ENCODE measurements around the gene KRT15. TPM values are rescaled to one million over a fixed set of nuclear protein-coding genes. Genes with fewer than 3 reads are reported as not detected.

Gene KRT15
- total RNA-seq = 38.1 and 92.7 TPM in 2 replicates

GRCh38 chr17:41518789-41519449 is at the start of gene KRT15:
KRT15 (minus strand) TSS chr17:41518890; CDS start chr17:41518827, 63 bp downstream.

GRCh38 chr17:41505007-41505808 is 13.5 kb downstream of the KRT15 start, which contains the start of gene KRT13:
KRT13 (minus strand) TSS chr17:41505612; CDS start chr17:41505550, 62 bp downstream.

GRCh38 chr17:41489531-41489930 is 29.2 kb downstream of the KRT15 start, which contains the start of gene KRT36:
KRT36 (minus strand) TSS chr17:41489910; CDS start chr17:41489864, 46 bp downstream.

GRCh38 chr17:41481036-41481435 is 37.7 kb downstream of the KRT15 start, which contains the start of gene KRT35:
KRT35 (minus strand) TSS chr17:41481151; CDS start chr17:41481097, 54 bp downstream.

GRCh38 chr17:41466988-41467387 is 51.7 kb downstream of the KRT15 start, which contains the start of gene KRT32:
KRT32 (minus strand) TSS chr17:41467386; CDS start chr17:41467325, 61 bp downstream.

Other genes starting within 250 kb of the KRT15 start
- not detected in 2 replicates for gene KRTAP9-7, start 243.2 kb downstream of the KRT15 start, total RNA-seq
- gene KRTAP29-1, start 216.0 kb downstream of the KRT15 start, total RNA-seq = not detected in 2 replicates
- not detected in 2 replicates for gene KRTAP16-1, start 209.6 kb downstream of the KRT15 start, total RNA-seq
- gene KRTAP17-1, start 203.2 kb downstream of the KRT15 start, total RNA-seq = 0.24 TPM in 1 of 2 replicates, not detected in the other
- under 0.01 TPM in 1 of 2 replicates, not detected in the other for gene KRT33A, start 168.1 kb downstream of the KRT15 start, total RNA-seq
- gene KRT33B, start 149.1 kb downstream of the KRT15 start, total RNA-seq = 0.21 and 0.24 TPM in 2 replicates
- 0.43 and 7.0 TPM in 2 replicates for gene KRT34, start 136.6 kb downstream of the KRT15 start, total RNA-seq
- 0.24 TPM in 1 of 2 replicates, not detected in the other for gene KRT31, start 121.3 kb downstream of the KRT15 start, total RNA-seq
- not detected in 2 replicates for gene KRT37, start 94.3 kb downstream of the KRT15 start, total RNA-seq
- not detected in 2 replicates for gene KRT38, start 77.9 kb downstream of the KRT15 start, total RNA-seq
- gene KRT32, start 51.5 kb downstream of the KRT15 start, total RNA-seq = not detected in 2 replicates
- not detected in 2 replicates for gene KRT35, start 37.7 kb downstream of the KRT15 start, total RNA-seq
- gene KRT36, start 29.0 kb downstream of the KRT15 start, total RNA-seq = not detected in 2 replicates
- gene KRT13, start 13.3 kb downstream of the KRT15 start, total RNA-seq = 0.24 and 20.0 TPM in 2 replicates
- 3,305 and 10,988 TPM in 2 replicates for gene KRT19, start 9.4 kb upstream of the KRT15 start, total RNA-seq
- gene KRT9, start 53.2 kb upstream of the KRT15 start, total RNA-seq = 0.72 TPM in 1 of 2 replicates, not detected in the other
- gene KRT14, start 68.0 kb upstream of the KRT15 start, total RNA-seq = 2,248 and 2,437 TPM in 2 replicates
- gene KRT16, start 93.9 kb upstream of the KRT15 start, total RNA-seq = 2,720 and 3,196 TPM in 2 replicates
- gene KRT17, start 105.7 kb upstream of the KRT15 start, total RNA-seq = 21,656 and 29,975 TPM in 2 replicates
- 108 and 179 TPM in 2 replicates for gene EIF1, start 170.0 kb upstream of the KRT15 start, total RNA-seq
- 2.1 TPM in 1 of 2 replicates, not detected in the other for gene GAST, start 193.4 kb upstream of the KRT15 start, total RNA-seq
- 1.2 and 1.3 TPM in 2 replicates for gene HAP1, start 215.8 kb upstream of the KRT15 start, total RNA-seq

Measured in tracheal epithelial cell (primary cell).